Measurements from ENCODE around the gene PUS7.

Gene PUS7

GRCh38 chr7:105497016-105497415, 25.1 kb downstream of the PUS7 start:
- H3K9me2 ChIP-seq (ENCODE audit: low read depth, low read length), result no peaks in the 10 kb centered on the region
- no peak overlapping the region for H3K4me3 ChIP-seq (ENCODE audit: low read depth, low read length, poor library complexity, severe bottlenecking)
- peaks cover 31% of the 10 kb centered on the region for H3K36me3 ChIP-seq (ENCODE audit: insufficient read depth, low read length)
- H3K27me3 ChIP-seq (ENCODE audit: insufficient read depth, low read length), result no peaks in the 10 kb centered on the region
- no peaks in the 10 kb centered on the region for H3K4me1 ChIP-seq (ENCODE audit: insufficient read depth, low read length, severe bottlenecking)
- H3K27ac ChIP-seq (ENCODE audit: low read depth, low read length, poor library complexity, severe bottlenecking), result no peak overlapping the region
- H3K9me3 ChIP-seq (ENCODE audit: low read length), result no peaks in the 10 kb centered on the region
- no peak for TF ChIP-seq CTCF (IDR thresholded peaks at IDR 0.05; ENCODE audit: low read length)
- no peak for TF ChIP-seq EZH2 (IDR thresholded peaks at IDR 0.05; ENCODE audit: borderline replicate concordance, low read length)
- no peaks in the 10 kb centered on the region for H3F3A ChIP-seq (ENCODE audit: insufficient read depth, low read length)
- no peak overlapping the region for H3K9ac ChIP-seq (ENCODE audit: low read length)
- no peaks in the 10 kb centered on the region for H4K20me1 ChIP-seq (ENCODE audit: insufficient read depth, low read length)
- no peak overlapping the region for H3K4me2 ChIP-seq (ENCODE audit: low read length)
- H2AFZ ChIP-seq (ENCODE audit: low read length), result no peak overlapping the region
- no peaks in the 10 kb centered on the region for H3K79me2 ChIP-seq (ENCODE audit: insufficient read depth, low read length)

- H3K36me3 ChIP-seq (ENCODE audit: insufficient read depth, low read length), result peaks cover 29% of the 10 kb centered on the region
- H3K27ac ChIP-seq (ENCODE audit: low read depth, low read length, poor library complexity, severe bottlenecking), result no peak overlapping the region
- H3K4me2 ChIP-seq (ENCODE audit: low read length), result no peak overlapping the region
- no peaks in the 10 kb centered on the region for H3K27me3 ChIP-seq (ENCODE audit: insufficient read depth, low read length)
- H3F3A ChIP-seq (ENCODE audit: insufficient read depth, low read length), result no peaks in the 10 kb centered on the region
- H3K79me2 ChIP-seq (ENCODE audit: insufficient read depth, low read length), result no peaks in the 10 kb centered on the region
- no peaks in the 10 kb centered on the region for H3K9me3 ChIP-seq (ENCODE audit: low read length)
- H4K20me1 ChIP-seq (ENCODE audit: insufficient read depth, low read length), result no peaks in the 10 kb centered on the region
- H3K9ac ChIP-seq (ENCODE audit: low read length), result no peak overlapping the region
- no peak for TF ChIP-seq CTCF (IDR thresholded peaks at IDR 0.05; ENCODE audit: low read length)
- no peak for TF ChIP-seq EZH2 (IDR thresholded peaks at IDR 0.05; ENCODE audit: borderline replicate concordance, low read length)
- no peaks in the 10 kb centered on the region for H3K9me2 ChIP-seq (ENCODE audit: low read depth, low read length)
- no peaks in the 10 kb centered on the region for H3K4me1 ChIP-seq (ENCODE audit: insufficient read depth, low read length, severe bottlenecking)
- no peak overlapping the region for H2AFZ ChIP-seq (ENCODE audit: low read length)
- H3K4me3 ChIP-seq (ENCODE audit: low read depth, low read length, poor library complexity, severe bottlenecking), result no peak overlapping the region
These were observed 25.6 kb downstream of the PUS7 start for GRCh38 chr7:105496521-105496920.

GRCh38 chr7:105493923-105494315, 28.2 kb downstream of the PUS7 start:
- Histone ChIP-seq H3K27ac (ENCODE audit: low read depth, low read length, poor library complexity, severe bottlenecking) (no peak overlapping the region), H3K36me3 (ENCODE audit: insufficient read depth, low read length) (peaks cover 8% of the 10 kb centered on the region; the same call in 1 of the 2 replicates), H3K4me2 (ENCODE audit: low read length) (no peak overlapping the region)

More at GRCh38 chr7:105493923-105494315, 28.2 kb downstream of the PUS7 start:
- TF ChIP-seq CTCF (IDR thresholded peaks at IDR 0.05; ENCODE audit: low read length) (no peak), EZH2 (IDR thresholded peaks at IDR 0.05; ENCODE audit: borderline replicate concordance, low read length) (no peak)
- H3K9me3 ChIP-seq (ENCODE audit: low read length), result no peaks in the 10 kb centered on the region
- H3K4me3 ChIP-seq (ENCODE audit: low read depth, low read length, poor library complexity, severe bottlenecking), result no peak overlapping the region
- no peaks in the 10 kb centered on the region; the same call in 1 of the 2 replicates for H3F3A ChIP-seq (ENCODE audit: insufficient read depth, low read length)
- no peaks in the 10 kb centered on the region for H3K79me2 ChIP-seq (ENCODE audit: insufficient read depth, low read length)
- no peaks in the 10 kb centered on the region for H3K9me2 ChIP-seq (ENCODE audit: low read depth, low read length)
- H3K9ac ChIP-seq (ENCODE audit: low read length), result no peak overlapping the region
- no peaks in the 10 kb centered on the region for H3K27me3 ChIP-seq (ENCODE audit: insufficient read depth, low read length)
- H2AFZ ChIP-seq (ENCODE audit: low read length), result no peak overlapping the region
- H3K4me1 ChIP-seq (ENCODE audit: insufficient read depth, low read length, severe bottlenecking), result no peaks in the 10 kb centered on the region
- no peaks in the 10 kb centered on the region for H4K20me1 ChIP-seq (ENCODE audit: insufficient read depth, low read length)
